PC-9 (cell line): ENCODE results near the gene DLEC1. TPM values are rescaled to one million over a fixed set of nuclear protein-coding genes. Genes with fewer than 3 reads are reported as not detected.
"Not testable (repeated sequence)": the region's sequence is repeated elsewhere in the genome, so short reads cannot be mapped to it uniquely, and the experiment has no call there.

Experiments
- BruUV-seq: library from RNA; stranded (reverse); fragments of 400-500 nt; replicated peaks from 2 replicates; lab custom pipeline; 2021; lab: Mats Ljungman, UMichigan
- CTCF ChIA-PET: fragments of 300-600 bp; sonication (Branson Sonifier 250); formaldehyde crosslinking; loops from one replicate; lab custom pipeline; 2022; ENCODE audit warnings: antibody characterized with exemption; lab: Charles Lee
- POLR2A ChIA-PET: fragments of 300-600 bp; sonication (Branson Sonifier 250); formaldehyde crosslinking; loops from one replicate; lab custom pipeline; 2022; ENCODE audit warnings: antibody characterized with exemption; ENCODE audit not compliant: unreplicated experiment; lab: Charles Lee
- DNase-seq, 2 experiments: peaks; one replicate each; pipeline versions ENCODE4 v3.0.0 to v3.0.0-alpha.2; 2015 to 2022; ENCODE audit warnings: mixed read lengths in 1 of 2
- H2AFZ ChIP-seq: fragments of 200-600 bp; sonication (generic); 2 replicates; pipeline ENCODE4 v1.8.1; 2017; ENCODE audit warnings: antibody characterized with exemption
- H3F3A ChIP-seq: fragments of 200-600 bp; sonication (generic); 2 replicates; pipeline ENCODE4 v1.8.1; 2017; ENCODE audit warnings: antibody characterized with exemption, mild to moderate bottlenecking, low read depth; ENCODE audit not compliant: insufficient read depth
- H3K27ac ChIP-seq: fragments of 200-600 bp; sonication (generic); 2 replicates; pipeline ENCODE4 v1.6.1; 2016; ENCODE audit warnings: mixed run types
- H3K27me3 ChIP-seq: fragments of 200-600 bp; sonication (generic); 2 replicates; pipeline ENCODE4 v1.6.1; 2016; ENCODE audit warnings: low read depth, mixed run types; ENCODE audit not compliant: insufficient read depth
- H3K36me3 ChIP-seq: fragments of 200-600 bp; sonication (generic); 2 replicates; pipeline ENCODE4 v1.6.1; 2016; ENCODE audit warnings: low read depth, mixed run types
- H3K4me1 ChIP-seq: fragments of 200-600 bp; sonication (generic); replicated peaks from 2 replicates; pipeline ENCODE4 v1.6.1; 2016; ENCODE audit warnings: mixed run types; ENCODE audit not compliant: insufficient read depth
- H3K4me2 ChIP-seq: fragments of 200-600 bp; sonication (generic); 2 replicates; pipeline ENCODE4 v1.6.1; 2017; ENCODE audit warnings: mixed run types
- H3K4me3 ChIP-seq: fragments of 200-600 bp; sonication (generic); 2 replicates; pipeline ENCODE4 v1.6.1; 2016; ENCODE audit warnings: mixed run types
- H3K79me2 ChIP-seq: fragments of 200-600 bp; sonication (generic); 2 replicates; pipeline ENCODE4 v1.6.1; 2017; ENCODE audit warnings: low read depth, mixed run types
- H3K9me2 ChIP-seq: fragments of 200-600 bp; sonication (generic); 2 replicates; pipeline ENCODE4 v1.8.1; 2017; ENCODE audit warnings: mild to moderate bottlenecking; ENCODE audit not compliant: insufficient read depth
- H3K9me3 ChIP-seq: fragments of 200-600 bp; sonication (generic); 2 replicates; pipeline ENCODE4 v1.8.1; 2016; ENCODE audit warnings: low read depth; ENCODE audit not compliant: insufficient read depth
- H4K20me1 ChIP-seq: fragments of 200-600 bp; sonication (generic); 2 replicates; pipeline ENCODE4 v1.8.1; 2017; ENCODE audit not compliant: insufficient read depth
- CTCF ChIP-seq: fragments of 200-600 bp; sonication (generic); conservative IDR thresholded peaks from 2 replicates; pipeline ENCODE4 v1.6.1; 2017; ENCODE audit warnings: mixed run types, antibody characterized with exemption, mild to moderate bottlenecking, moderate library complexity
- EZH2 ChIP-seq: fragments of 200-600 bp; sonication (generic); IDR thresholded peaks from 2 replicates; pipeline ENCODE4 v1.8.0; 2017; ENCODE audit warnings: antibody characterized with exemption, low read depth
- intact Hi-C: fragments of 100-400 bp; cut with micrococcal nuclease; formaldehyde crosslinking; loops from one replicate; pipeline ENCODE4 v1.10.0; 2022; ENCODE audit not compliant: unreplicated experiment
- total RNA-seq: library from RNA; stranded (reverse); gene quantifications from 2 replicates; pipeline ENCODE4 v1.2.3, GENCODE V29; 2021

The DLEC1 gene
- total RNA-seq, 1 experiment from 2014 or later, result 0.35 TPM

GRCh38 chr3:38070013-38070412 is 31.0 kb downstream of the DLEC1 start:
- intact Hi-C loops, result no loop called here
- BruUV-seq, result no TSS peak
- Histone ChIP-seq H3K27ac (no peak overlapping the region), H3K4me2 (no peak overlapping the region), H3F3A (no peaks in the 10 kb centered on the region), H3K4me1 (no peaks in the 10 kb centered on the region), H3K4me3 (no peak overlapping the region), H2AFZ (no peak overlapping the region), H3K9me3 (no peaks in the 10 kb centered on the region), H3K9me2 (no peaks in the 10 kb centered on the region), H3K79me2 (no peaks in the 10 kb centered on the region), H3K36me3 (no peaks in the 10 kb centered on the region), H3K27me3 (peaks cover 19% of the 10 kb centered on the region; the same call in 1 of the 2 replicates), H4K20me1 (no peaks in the 10 kb centered on the region)
- DNase-seq, result no peak
- ChIA-PET CTCF (no interaction called here), POLR2A (no interaction called here)
- TF ChIP-seq EZH2, result no peak
- no peak for TF ChIP-seq CTCF

- H3K9me3 ChIP-seq, H3K4me2 ChIP-seq, CTCF ChIA-PET, DNase-seq, H3K79me2 ChIP-seq, BruUV-seq, H3F3A ChIP-seq, H3K9me2 ChIP-seq, H4K20me1 ChIP-seq, H3K36me3 ChIP-seq, POLR2A ChIA-PET, H2AFZ ChIP-seq, H3K27ac ChIP-seq, H3K4me3 ChIP-seq, H3K4me1 ChIP-seq, intact Hi-C loops: not testable (repeated sequence)
- peaks cover 12% of the 10 kb centered on the region; the same call in 1 of the 2 replicates for H3K27me3 ChIP-seq
These were observed 38.1 kb downstream of the DLEC1 start for GRCh38 chr3:38077073-38077472.

GRCh38 chr3:38082296-38082695 is 43.3 kb downstream of the DLEC1 start:
- H3K9me3 ChIP-seq, H3K4me1 ChIP-seq, POLR2A ChIA-PET, H3K9me2 ChIP-seq, H3K79me2 ChIP-seq, H3K4me3 ChIP-seq, BruUV-seq, H3K36me3 ChIP-seq, H2AFZ ChIP-seq, H3K4me2 ChIP-seq, CTCF ChIA-PET, H3K27ac ChIP-seq, H3F3A ChIP-seq, intact Hi-C loops, DNase-seq, H4K20me1 ChIP-seq, H3K27me3 ChIP-seq: not testable (repeated sequence)

- H2AFZ ChIP-seq, H3K9me2 ChIP-seq, H3F3A ChIP-seq, intact Hi-C loops, H3K4me1 ChIP-seq, H3K27ac ChIP-seq, H3K79me2 ChIP-seq, BruUV-seq, H3K27me3 ChIP-seq, H3K36me3 ChIP-seq, CTCF ChIA-PET, H3K9me3 ChIP-seq, H4K20me1 ChIP-seq, H3K4me2 ChIP-seq, POLR2A ChIA-PET, H3K4me3 ChIP-seq, DNase-seq: not testable (repeated sequence)
These were observed 44.2 kb downstream of the DLEC1 start for GRCh38 chr3:38083254-38083653.
